ENCODE measurements around the gene SOX6.

The SOX6 gene

GRCh38 chr11:16179676-16180075 lies 176.7 kb downstream of the SOX6 start:
- no peak for DNase-seq (ENCODE audit: low spot score)
- no peak for TF ChIP-seq CTCF (IDR thresholded peaks at IDR 0.05; ENCODE audit: extremely low read depth, insufficient read depth, missing control alignments)
- in situ Hi-C loops (cut with MboI; ENCODE audit: low pct_unique_long_range_greater_than_20kb, low sequenced_read_pairs, unreplicated experiment) = no loop called here

GRCh38 chr11:16178273-16178672 lies 178.1 kb downstream of the SOX6 start:
- in situ Hi-C loops (cut with MboI; ENCODE audit: low pct_unique_long_range_greater_than_20kb, low sequenced_read_pairs, unreplicated experiment) = no loop called here
- no peak for TF ChIP-seq CTCF (IDR thresholded peaks at IDR 0.05; ENCODE audit: extremely low read depth, insufficient read depth, missing control alignments)
- no peak for DNase-seq (ENCODE audit: low spot score)

DNA sequence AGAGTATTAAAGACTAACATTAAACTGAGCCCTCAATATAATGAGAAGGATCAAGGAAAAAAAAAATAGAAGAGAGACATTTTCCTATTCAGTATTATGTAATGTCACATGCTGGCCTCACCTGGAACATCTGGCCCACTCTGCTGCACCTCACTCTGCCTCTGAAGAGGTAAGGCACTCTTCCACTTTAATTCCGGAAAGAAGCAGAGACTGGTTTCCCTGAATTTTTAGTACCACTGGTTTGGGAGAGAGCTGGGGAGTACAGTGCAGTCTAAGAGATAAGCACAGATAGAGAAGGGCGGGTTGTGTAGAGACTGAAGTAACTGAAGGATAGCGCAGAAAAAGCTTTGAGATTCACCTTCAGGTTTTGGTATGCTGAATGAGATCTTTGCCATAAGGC lies 178.7 kb downstream of the SOX6 start:
- no peak for DNase-seq (ENCODE audit: low spot score)
- TF ChIP-seq CTCF (IDR thresholded peaks at IDR 0.05; ENCODE audit: extremely low read depth, insufficient read depth, missing control alignments) = no peak
- in situ Hi-C loops (cut with MboI; ENCODE audit: low pct_unique_long_range_greater_than_20kb, low sequenced_read_pairs, unreplicated experiment) = no loop called here

- in situ Hi-C loops (cut with MboI; ENCODE audit: low pct_unique_long_range_greater_than_20kb, low sequenced_read_pairs, unreplicated experiment) = no loop called here
- no peak for TF ChIP-seq CTCF (IDR thresholded peaks at IDR 0.05; ENCODE audit: extremely low read depth, insufficient read depth, missing control alignments)
- no peak for DNase-seq (ENCODE audit: low spot score)
These were observed 182.5 kb downstream of the SOX6 start for GRCh38 chr11:16173798-16174197.

GRCh38 chr11:16171882-16172281 lies 184.5 kb downstream of the SOX6 start:
- TF ChIP-seq CTCF (IDR thresholded peaks at IDR 0.05; ENCODE audit: extremely low read depth, insufficient read depth, missing control alignments) = no peak
- in situ Hi-C loops (cut with MboI; ENCODE audit: low pct_unique_long_range_greater_than_20kb, low sequenced_read_pairs, unreplicated experiment) = no loop called here
- DNase-seq (ENCODE audit: low spot score) = no peak

DNA sequence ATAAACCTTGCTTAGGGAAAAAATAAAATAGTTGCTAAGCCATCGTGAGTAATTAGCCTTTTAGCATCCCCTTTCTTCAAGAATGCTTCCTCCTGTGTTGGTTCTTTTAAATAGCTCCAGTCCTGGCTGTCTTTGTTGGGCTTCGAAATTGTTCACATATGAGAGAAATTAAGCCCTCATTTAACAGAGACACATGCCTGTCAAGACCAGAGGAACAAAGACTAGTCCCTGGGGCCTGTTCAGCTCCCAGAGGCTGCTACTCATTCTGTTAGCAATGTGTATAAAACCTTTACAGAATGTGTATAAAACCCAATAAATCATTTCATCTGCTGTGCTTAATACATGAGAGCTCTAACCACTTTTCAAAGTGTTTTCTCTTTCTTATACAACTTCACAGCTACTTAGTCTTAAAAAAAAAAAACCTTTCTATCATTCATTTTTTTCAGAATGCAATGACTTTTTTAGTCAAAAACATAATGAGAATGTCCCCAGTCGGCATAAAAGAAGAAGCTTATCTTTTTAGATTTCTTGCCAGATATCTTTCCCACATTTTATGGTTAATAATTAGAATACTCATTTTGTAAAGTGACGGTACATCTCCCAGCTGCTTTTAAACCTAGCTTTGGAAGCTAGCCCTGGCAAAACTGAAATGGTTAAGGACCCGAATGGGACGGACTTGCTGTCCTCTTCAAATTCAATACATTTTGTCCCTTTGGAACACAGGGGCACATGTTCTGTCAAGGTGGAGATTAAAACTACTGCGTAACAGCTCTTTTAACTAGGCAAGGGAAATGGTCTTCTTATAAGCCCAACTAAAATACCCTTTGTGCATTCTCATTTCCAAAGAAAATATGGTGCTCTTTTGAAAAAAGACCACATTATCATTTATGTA lies 186.1 kb downstream of the SOX6 start:
- no peak for TF ChIP-seq CTCF (IDR thresholded peaks at IDR 0.05; ENCODE audit: extremely low read depth, insufficient read depth, missing control alignments)
- in situ Hi-C loops (cut with MboI; ENCODE audit: low pct_unique_long_range_greater_than_20kb, low sequenced_read_pairs, unreplicated experiment) = no loop called here

More for the DNA sequence above, 186.1 kb downstream of the SOX6 start:
- no peak for DNase-seq (ENCODE audit: low spot score)

Data from GM13977 (cell line).